GM10266 (cell line): Measurements from ENCODE around the gene SPTBN1.

Experiments
- DNase-seq: peaks from one replicate; pipeline ENCODE4 v3.0.0; 2012; ENCODE audit errors: extremely low spot score
- CTCF ChIP-seq: IDR thresholded peaks from 2 replicates; pipeline ENCODE4 v1.5.1; 2012; ENCODE audit warnings: mild to moderate bottlenecking, low read depth; ENCODE audit not compliant: control insufficient read depth, insufficient read depth; ENCODE audit errors: missing control alignments

Gene SPTBN1

DNA sequence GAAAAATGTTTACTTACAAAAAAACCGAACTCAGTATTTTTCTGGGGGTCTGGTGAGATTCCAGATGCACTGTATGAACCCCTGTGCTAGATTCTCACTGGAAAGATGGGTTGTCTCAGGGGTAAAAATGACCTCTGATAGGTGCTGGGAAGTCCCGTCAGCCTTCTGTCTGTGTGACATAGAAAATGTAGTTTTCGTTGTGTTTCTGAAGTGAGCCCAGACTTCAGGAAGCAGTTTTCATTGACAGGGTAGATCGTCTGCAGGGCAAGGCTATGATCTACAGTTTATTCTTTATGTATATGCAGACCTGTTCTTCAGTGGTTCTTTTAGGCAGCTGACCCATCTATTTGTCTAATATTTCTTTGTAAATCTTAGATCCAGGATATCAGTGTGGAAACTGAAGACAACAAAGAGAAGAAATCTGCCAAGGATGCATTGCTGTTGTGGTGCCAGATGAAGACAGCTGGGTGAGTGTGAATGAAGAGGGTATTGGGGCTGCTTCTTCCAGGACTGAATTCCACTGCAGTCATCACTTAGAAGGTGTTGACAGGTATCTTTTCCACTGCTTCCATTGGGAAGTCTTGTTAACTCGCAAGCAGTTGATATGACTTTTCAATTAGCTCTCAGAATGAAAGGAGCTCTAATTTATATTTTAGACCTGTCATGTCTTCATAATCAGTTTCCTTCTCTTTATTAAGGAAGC is 159.9 kb downstream of the SPTBN1 start:
- no peak for DNase-seq
- no peak for TF ChIP-seq CTCF

GRCh38 chr2:54617409-54617808 is 161.3 kb downstream of the SPTBN1 start:
- no peak for TF ChIP-seq CTCF
- DNase-seq, result no peak

- no peak for DNase-seq
- TF ChIP-seq CTCF, result no peak
Measured at GRCh38 chr2:54618646-54619565, 162.8 kb downstream of the SPTBN1 start.

- TF ChIP-seq CTCF, result no peak
- no peak for DNase-seq
Measured at GRCh38 chr2:54619660-54620231, 163.6 kb downstream of the SPTBN1 start.

GRCh38 chr2:54620948-54621347 is 164.8 kb downstream of the SPTBN1 start:
- no peak for DNase-seq
- no peak for TF ChIP-seq CTCF

GRCh38 chr2:54624591-54625071 is 168.5 kb downstream of the SPTBN1 start:
- TF ChIP-seq CTCF, result no peak
- DNase-seq, result no peak
